ENCODE results near the gene DENND1A. TPM values are rescaled to one million over a fixed set of nuclear protein-coding genes. Genes with fewer than 3 reads are reported as not detected.

The DENND1A gene
- total and polyA plus RNA-seq, 2 experiments from 2014 or later: 13.1 to 28.7 TPM

DNA sequence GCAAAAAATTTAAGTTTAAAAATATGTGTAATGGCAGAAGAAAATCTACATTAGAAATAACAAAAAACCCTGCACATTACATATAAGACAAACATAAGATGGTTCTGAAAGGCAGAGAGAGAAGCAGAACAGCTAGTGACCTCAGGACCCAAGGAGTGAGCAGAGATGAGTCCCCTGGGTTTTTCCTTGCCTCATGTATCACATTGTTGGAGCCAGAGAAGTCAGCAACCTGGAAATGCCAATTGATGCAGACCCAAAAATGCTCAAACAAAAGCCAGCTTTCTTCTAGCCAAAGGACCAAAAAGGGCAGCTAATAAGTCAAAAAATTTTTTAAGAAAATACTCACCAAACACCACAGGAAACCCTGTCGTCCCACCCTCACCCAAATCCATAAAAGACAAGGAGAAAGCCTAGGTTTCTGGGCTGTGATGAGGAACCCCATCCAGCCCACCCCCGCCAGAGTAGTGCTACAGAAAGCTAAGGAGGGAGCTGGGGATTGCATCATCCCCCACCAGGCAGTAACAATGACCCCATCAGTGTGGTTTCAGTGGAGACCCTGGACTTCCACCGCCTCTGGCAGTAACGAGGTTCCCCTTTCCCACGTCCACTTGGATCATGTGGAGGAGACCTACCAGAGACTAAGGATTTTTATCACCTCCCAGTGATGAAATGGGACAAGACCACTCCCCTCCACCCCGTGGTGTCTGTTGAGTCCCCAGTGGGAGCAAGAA lies 17.6 kb downstream of the DENND1A start:
- no peaks in the 10 kb centered on the region for H3K27me3 ChIP-seq (ENCODE audit: insufficient read depth)
- no peaks in the 10 kb centered on the region for H3K36me3 ChIP-seq (ENCODE audit: insufficient read depth)
- H3K27ac Mint-ChIP-seq: peak overlapping the region; percentile 66; the same call in 1 of the 2 replicates
- H3K4me2 ChIP-seq: peak overlapping the region; percentile 55
- no peak overlapping the region for H3K4me3 ChIP-seq
- no peaks in the 10 kb centered on the region for H3K9me2 ChIP-seq (ENCODE audit: insufficient read depth)
- peak; percentile 60 for ATAC-seq
- no peaks in the 10 kb centered on the region for H3F3A ChIP-seq (replicated peaks; ENCODE audit: low read depth)
- H3K4me3 Mint-ChIP-seq: no peak overlapping the region
- H3K4me1 Mint-ChIP-seq: peaks cover 25% of the 10 kb centered on the region
- H3K36me3 Mint-ChIP-seq (ENCODE audit: low read depth): peaks cover 19% of the 10 kb centered on the region; the same call in 2 of the 3 replicates
- no peak overlapping the region for H3K27ac ChIP-seq (ENCODE audit: low read depth)
- peaks cover 22% of the 10 kb centered on the region for H3K4me1 ChIP-seq (ENCODE audit: insufficient read depth)
- H4K20me1 ChIP-seq (replicated peaks; ENCODE audit: insufficient read depth): no peaks in the 10 kb centered on the region
- peaks cover 6% of the 10 kb centered on the region; the same call in 2 of the 3 replicates for H3K9me3 Mint-ChIP-seq
- H2AFZ ChIP-seq: no peak overlapping the region
- peaks cover 53% of the 10 kb centered on the region for H3K79me2 ChIP-seq (replicated peaks; ENCODE audit: insufficient read depth)
- no peak for DNase-seq (ENCODE audit: low spot score)
- H3K27me3 Mint-ChIP-seq (ENCODE audit: insufficient read depth, low read depth, poor library complexity): peaks cover 6% of the 10 kb centered on the region
- TF ChIP-seq, protein P1, sequence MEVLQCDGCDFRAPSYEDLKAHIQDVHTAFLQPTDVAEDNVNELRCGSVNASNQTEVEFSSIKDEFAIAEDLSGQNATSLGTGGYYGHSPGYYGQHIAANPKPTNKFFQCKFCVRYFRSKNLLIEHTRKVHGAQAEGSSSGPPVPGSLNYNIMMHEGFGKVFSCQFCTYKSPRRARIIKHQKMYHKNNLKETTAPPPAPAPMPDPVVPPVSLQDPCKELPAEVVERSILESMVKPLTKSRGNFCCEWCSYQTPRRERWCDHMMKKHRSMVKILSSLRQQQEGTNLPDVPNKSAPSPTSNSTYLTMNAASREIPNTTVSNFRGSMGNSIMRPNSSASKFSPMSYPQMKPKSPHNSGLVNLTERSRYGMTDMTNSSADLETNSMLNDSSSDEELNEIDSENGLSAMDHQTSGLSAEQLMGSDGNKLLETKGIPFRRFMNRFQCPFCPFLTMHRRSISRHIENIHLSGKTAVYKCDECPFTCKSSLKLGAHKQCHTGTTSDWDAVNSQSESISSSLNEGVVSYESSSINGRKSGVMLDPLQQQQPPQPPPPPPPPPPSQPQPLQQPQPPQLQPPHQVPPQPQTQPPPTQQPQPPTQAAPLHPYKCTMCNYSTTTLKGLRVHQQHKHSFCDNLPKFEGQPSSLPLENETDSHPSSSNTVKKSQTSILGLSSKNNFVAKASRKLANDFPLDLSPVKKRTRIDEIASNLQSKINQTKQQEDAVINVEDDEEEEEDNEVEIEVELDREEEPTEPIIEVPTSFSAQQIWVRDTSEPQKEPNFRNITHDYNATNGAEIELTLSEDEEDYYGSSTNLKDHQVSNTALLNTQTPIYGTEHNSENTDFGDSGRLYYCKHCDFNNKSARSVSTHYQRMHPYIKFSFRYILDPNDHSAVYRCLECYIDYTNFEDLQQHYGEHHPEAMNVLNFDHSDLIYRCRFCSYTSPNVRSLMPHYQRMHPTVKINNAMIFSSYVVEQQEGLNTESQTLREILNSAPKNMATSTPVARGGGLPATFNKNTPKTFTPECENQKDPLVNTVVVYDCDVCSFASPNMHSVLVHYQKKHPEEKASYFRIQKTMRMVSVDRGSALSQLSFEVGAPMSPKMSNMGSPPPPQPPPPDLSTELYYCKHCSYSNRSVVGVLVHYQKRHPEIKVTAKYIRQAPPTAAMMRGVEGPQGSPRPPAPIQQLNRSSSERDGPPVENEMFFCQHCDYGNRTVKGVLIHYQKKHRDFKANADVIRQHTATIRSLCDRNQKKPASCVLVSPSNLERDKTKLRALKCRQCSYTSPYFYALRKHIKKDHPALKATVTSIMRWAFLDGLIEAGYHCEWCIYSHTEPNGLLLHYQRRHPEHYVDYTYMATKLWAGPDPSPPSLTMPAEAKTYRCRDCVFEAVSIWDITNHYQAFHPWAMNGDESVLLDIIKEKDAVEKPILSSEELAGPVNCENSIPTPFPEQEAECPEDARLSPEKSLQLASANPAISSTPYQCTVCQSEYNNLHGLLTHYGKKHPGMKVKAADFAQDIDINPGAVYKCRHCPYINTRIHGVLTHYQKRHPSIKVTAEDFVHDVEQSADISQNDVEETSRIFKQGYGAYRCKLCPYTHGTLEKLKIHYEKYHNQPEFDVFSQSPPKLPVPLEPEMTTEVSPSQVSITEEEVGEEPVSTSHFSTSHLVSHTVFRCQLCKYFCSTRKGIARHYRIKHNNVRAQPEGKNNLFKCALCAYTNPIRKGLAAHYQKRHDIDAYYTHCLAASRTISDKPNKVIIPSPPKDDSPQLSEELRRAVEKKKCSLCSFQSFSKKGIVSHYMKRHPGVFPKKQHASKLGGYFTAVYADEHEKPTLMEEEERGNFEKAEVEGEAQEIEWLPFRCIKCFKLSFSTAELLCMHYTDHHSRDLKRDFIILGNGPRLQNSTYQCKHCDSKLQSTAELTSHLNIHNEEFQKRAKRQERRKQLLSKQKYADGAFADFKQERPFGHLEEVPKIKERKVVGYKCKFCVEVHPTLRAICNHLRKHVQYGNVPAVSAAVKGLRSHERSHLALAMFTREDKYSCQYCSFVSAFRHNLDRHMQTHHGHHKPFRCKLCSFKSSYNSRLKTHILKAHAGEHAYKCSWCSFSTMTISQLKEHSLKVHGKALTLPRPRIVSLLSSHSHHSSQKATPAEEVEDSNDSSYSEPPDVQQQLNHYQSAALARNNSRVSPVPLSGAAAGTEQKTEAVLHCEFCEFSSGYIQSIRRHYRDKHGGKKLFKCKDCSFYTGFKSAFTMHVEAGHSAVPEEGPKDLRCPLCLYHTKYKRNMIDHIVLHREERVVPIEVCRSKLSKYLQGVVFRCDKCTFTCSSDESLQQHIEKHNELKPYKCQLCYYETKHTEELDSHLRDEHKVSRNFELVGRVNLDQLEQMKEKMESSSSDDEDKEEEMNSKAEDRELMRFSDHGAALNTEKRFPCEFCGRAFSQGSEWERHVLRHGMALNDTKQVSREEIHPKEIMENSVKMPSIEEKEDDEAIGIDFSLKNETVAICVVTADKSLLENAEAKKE (CRISPR knock-in tag; IDR thresholded peaks at IDR 0.05): no peak
- TF ChIP-seq, protein P2, sequence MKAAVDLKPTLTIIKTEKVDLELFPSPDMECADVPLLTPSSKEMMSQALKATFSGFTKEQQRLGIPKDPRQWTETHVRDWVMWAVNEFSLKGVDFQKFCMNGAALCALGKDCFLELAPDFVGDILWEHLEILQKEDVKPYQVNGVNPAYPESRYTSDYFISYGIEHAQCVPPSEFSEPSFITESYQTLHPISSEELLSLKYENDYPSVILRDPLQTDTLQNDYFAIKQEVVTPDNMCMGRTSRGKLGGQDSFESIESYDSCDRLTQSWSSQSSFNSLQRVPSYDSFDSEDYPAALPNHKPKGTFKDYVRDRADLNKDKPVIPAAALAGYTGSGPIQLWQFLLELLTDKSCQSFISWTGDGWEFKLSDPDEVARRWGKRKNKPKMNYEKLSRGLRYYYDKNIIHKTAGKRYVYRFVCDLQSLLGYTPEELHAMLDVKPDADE (IDR thresholded peaks at IDR 0.05): no peak
- TF ChIP-seq POLR2AphosphoS5 (IDR thresholded peaks at IDR 0.05; ENCODE audit: low read depth) (no peak), STAT1 (IDR thresholded peaks at IDR 0.05; ENCODE audit: unreplicated experiment) (no peak), EZH2phosphoT487 (IDR thresholded peaks at IDR 0.05; ENCODE audit: unreplicated experiment) (no peak), NANOG (IDR thresholded peaks at IDR 0.05; ENCODE audit: borderline replicate concordance) (no peak), CREB1 (CRISPR knock-in tag; IDR thresholded peaks at IDR 0.05; ENCODE audit: low read depth) (no peak)
- TF ChIP-seq, protein P3, sequence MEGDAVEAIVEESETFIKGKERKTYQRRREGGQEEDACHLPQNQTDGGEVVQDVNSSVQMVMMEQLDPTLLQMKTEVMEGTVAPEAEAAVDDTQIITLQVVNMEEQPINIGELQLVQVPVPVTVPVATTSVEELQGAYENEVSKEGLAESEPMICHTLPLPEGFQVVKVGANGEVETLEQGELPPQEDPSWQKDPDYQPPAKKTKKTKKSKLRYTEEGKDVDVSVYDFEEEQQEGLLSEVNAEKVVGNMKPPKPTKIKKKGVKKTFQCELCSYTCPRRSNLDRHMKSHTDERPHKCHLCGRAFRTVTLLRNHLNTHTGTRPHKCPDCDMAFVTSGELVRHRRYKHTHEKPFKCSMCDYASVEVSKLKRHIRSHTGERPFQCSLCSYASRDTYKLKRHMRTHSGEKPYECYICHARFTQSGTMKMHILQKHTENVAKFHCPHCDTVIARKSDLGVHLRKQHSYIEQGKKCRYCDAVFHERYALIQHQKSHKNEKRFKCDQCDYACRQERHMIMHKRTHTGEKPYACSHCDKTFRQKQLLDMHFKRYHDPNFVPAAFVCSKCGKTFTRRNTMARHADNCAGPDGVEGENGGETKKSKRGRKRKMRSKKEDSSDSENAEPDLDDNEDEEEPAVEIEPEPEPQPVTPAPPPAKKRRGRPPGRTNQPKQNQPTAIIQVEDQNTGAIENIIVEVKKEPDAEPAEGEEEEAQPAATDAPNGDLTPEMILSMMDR (conservative IDR thresholded peaks at IDR 0.05; ENCODE audit: low read depth in 2 of 2): no peak
